Stimulated activated CD8-positive, alpha-beta memory T cell treated with anti-CD3 and anti-CD28 coated beads, Interleukin-12 subunit alpha, Interleukin-12 subunit beta, amount 100 ng/mL, for 24 hours (primary cell): Measurements from ENCODE around the gene KDM4B.

ENCODE experiments used
- DNase-seq: peaks from one replicate; pipeline ENCODE4 v3.0.0-alpha.2; 2020; ENCODE audit errors: extremely low read depth

KDM4B gene

GRCh38 chr19:5107432-5108122 is 138.7 kb downstream of the KDM4B start:
- no peak for DNase-seq

- no peak for DNase-seq
These were observed 139.2 kb downstream of the KDM4B start for GRCh38 chr19:5108123-5108596.

DNA sequence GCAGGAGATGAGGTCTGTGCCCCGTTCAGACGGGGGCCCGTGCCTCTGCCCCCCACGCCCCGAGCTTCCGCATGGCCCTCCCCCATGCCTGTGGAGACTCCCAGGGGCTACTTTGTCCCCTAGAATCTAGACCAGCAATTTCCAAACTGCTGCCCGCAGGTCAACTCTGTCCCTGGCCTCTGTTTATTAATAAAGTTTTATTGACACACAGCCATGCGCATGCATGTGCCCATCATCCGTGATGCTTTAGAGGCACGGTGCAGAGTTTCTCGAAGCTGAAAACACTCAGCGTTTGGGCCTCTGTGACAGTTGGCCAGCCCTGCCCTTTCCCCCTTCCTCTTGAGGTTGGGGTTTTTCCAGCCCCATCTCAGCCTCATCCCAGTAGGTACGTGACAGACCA is 140.0 kb downstream of the KDM4B start:
- no peak for DNase-seq

DNA sequence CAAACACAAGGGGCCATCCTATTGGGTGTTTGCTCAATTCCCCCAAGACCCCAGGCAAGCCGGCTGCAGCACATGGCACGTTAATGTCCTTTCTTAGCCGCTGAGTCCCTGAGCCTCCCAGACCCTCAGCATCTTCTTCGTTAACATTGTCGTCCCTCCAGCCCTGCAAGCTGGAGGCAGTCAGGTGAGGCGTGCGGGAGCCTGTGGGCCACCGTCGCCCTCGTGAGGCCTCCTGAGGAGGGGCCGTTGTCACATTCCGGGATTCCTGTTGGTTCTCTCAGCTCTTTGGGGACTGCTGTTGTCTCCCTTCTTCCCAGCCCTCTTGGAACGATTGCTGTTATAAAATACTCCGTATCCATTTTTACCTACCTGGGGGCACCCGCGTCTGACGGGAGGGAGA is 140.6 kb downstream of the KDM4B start:
- DNase-seq, result no peak

- no peak for DNase-seq
These were observed 141.6 kb downstream of the KDM4B start for GRCh38 chr19:5110546-5110945.

DNA sequence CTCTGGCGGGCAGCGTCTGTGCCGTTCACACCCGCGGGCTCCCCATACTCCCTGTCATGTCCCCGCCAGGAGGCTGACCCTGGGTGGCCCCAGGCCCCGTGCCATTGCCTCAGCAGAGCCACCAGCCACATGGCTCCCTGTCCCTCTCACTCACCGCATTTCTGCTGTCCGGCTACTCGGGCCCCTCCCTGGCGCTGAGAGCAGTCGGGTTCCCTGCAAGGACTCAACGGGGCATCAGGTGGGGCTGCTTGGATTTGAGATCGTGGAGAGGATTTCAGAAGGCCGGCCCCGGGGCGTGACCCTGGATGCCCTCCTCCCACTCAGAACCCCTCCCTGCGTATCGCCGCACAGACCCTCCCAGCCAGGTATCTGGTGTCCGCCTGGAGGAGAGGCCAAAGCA is 142.1 kb downstream of the KDM4B start:
- DNase-seq, result no peak

DNA sequence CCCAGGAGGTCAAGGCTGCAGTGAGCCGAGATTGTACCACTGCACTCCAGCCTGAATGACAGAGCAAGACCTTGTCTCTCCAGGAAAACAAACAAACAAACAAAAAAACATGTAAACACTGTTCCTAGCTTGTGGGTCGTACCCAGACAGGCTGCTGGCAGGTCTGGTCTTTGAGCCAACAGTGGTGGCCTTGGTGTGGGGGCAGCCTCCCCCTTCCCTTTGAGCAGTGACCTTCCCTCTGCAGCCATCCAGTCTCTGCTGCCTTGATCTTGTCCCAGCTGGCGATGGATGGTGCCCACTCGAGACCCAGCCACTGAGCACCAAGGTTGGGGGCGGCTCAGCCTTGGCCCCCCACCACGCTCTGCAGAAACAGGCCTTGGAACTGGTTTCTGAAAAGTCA is 143.3 kb downstream of the KDM4B start:
- no peak for DNase-seq

DNA sequence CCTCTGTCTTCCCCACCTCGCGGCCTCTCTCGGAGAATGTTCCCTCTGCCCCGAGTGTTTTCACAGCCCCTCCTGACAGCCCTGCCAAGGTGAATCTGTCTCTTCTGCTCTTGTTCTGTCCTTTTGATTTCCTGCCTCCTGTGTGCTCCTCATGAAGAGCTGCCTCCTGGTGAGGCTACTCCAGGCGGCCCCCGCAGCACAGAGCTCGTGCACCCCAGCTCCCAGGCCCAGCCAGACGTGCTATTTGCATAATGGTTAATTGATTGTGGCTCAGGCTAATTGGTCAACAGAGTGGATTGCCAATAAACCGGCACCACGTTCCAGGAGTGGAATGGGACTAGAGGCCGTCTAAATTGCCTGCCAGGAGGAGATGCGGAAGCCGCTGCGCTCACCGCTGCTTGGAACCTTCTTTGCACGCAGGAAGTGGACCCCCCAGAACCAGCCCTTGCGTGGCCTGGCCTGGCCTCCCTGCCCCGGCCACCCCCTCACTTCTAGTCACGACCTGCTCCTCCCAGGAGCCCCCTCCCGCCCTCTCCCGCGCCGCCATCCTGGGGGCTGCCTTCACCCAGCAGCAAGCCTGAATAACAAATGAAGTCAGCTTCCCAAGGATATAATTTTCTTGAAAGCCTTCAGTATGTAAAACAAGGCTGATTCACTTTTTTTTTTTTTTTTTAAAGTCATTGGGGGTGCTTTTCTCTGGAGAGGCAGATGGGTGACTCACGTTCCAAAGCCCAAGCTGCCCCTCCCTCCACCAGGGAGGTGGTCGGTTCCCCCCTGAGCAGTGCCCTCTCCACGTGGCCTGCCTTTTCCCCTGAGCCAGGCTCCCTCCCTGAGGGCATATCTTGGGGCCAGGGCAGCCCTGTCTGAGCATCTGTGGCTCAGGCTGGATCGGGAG is 144.0 kb downstream of the KDM4B start:
- no peak for DNase-seq

DNA sequence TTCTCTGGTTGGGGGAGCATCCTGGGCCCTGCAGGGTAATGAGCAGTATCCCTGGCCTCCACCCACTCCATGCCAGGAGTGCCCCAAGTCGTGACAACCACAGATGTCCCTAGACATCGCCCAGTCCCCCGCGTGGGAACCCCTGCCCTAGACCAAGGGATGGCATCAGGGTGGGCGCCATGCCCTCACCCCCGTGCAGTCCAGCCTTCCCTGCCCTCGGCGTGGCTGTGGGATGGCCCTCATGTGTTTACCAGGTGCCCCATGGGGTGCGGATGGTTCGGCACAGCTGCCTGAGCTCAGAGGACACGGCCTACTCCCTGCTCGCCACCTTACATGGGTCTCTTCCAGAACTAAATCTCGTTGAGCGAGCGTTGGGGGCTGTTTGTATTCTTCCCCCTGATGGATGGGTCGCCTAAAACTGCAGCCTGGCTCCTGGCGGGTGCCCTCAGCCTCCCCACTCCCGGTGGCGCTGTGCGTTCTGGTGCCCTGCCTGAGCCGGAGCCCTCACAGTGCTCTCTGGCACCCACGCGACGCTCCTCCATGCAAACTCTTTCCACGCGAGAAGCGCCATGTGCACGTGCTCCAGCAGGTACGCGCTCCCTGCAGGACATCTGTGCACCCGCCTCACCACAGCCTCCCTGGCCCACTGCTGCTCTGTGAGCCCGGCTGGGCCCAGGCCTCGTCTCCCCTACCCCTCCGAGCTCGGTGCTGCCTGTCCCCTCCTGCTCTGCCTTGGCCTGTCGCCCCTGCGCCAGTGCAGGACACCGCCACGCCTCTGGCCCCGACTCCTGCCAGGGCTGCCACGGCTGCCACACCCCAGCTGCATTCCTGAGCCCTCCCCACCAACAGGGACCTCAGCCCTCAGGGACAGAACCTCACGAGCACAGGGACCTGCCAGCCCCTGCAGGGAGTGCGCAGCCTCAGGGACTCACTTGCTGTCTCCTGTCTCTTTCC is 145.0 kb downstream of the KDM4B start:
- no peak for DNase-seq

GRCh38 chr19:5114727-5115126 is 145.8 kb downstream of the KDM4B start:
- no peak for DNase-seq

GRCh38 chr19:5115351-5115750 is 146.4 kb downstream of the KDM4B start:
- DNase-seq, result no peak

DNA sequence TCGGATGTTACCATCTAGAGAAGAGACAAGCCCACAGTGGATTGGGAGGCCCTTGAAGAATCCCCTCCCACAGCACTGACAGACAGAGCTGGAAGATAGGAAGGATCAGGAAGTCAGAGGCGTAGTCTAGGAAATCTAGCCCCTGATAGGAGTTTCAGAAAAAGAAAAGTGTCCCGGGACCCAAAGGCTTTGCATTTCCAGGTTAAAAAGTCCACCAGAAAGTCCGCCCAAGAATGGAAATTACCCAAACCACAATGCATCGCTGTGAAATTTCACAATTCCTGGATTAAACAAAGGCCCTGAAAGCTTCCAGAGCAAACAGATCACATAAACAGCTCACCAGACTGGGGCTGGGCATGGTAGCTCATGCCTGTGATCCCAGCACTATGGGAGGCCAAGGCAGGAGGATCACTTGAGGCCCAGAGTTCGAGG is 146.9 kb downstream of the KDM4B start:
- no peak for DNase-seq

DNA sequence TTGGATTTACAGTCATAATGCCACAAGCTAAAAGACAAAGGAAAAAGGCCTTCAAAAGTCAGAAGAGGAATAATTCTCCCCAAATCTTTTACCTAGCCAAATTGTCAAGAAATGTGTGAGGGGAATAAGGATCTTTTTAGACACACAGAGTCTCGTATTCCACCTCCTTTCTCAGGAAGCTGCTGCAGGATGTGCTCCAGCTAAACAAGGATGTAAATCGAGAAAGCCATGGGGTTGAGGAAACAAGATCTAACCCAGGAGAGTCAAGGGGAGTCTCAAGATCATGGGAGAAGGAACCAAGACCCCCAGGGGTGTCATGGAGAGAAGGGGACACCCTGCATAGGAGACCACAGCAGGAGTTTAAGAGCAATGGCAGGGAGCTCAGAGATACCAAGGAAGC is 147.4 kb downstream of the KDM4B start:
- DNase-seq, result no peak

DNA sequence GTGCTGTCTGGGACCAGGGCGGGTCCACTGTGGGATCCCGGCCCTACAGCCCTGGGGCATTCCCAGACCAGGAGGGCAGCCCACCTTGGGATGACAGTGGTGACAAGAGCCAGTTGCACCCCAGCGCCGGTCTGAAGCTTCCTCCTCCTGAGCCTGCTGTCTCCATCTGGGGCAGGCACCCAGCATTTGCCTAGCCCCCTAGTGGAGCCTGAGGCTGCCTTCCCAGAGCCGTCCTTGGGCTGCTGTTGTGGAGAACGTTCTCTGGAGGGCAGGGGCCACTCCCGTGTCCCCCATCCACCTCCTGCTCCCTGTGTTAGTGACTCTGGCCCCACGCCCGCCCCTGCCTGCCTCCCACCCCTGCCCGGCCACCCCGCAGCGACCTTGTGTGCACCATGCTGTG is 148.5 kb downstream of the KDM4B start:
- DNase-seq, result no peak

- DNase-seq, result no peak
These were observed 149.1 kb downstream of the KDM4B start for GRCh38 chr19:5118026-5118425.

DNA sequence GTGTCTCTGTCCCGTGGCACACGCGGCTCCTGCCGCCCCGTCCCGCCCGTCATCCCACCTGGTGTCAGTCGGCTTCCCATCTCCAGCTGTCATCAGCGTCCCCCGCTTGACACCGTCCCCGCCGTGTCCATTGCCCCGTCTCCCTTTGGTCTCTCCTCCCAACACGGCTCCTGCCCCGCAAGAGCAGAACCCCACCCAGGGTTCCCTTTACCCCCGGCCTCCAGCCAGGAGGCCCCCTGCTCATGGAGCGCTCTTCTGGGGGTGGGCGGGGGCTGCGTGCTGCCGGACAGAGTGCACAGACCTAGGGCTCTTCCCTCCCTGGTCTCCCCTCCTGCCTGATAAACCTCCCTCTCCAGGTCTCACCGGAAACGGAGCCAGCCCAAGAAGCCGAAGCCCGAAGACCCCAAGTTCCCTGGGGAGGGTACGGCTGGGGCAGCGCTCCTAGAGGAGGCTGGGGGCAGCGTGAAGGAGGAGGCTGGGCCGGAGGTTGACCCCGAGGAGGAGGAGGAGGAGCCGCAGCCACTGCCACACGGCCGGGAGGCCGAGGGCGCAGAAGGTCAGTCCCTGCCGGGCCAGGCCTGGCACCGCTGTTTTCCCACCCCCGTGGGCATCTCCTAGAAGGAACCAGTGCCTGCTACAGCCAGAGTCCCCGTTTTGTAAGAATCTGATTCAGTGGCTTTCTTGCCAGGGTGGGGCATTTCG is 150.5 kb downstream of the KDM4B start:
- no peak for DNase-seq

GRCh38 chr19:5120321-5120720 is 151.4 kb downstream of the KDM4B start:
- DNase-seq, result no peak

GRCh38 chr19:5120833-5121232 is 151.9 kb downstream of the KDM4B start:
- DNase-seq, result no peak

DNA sequence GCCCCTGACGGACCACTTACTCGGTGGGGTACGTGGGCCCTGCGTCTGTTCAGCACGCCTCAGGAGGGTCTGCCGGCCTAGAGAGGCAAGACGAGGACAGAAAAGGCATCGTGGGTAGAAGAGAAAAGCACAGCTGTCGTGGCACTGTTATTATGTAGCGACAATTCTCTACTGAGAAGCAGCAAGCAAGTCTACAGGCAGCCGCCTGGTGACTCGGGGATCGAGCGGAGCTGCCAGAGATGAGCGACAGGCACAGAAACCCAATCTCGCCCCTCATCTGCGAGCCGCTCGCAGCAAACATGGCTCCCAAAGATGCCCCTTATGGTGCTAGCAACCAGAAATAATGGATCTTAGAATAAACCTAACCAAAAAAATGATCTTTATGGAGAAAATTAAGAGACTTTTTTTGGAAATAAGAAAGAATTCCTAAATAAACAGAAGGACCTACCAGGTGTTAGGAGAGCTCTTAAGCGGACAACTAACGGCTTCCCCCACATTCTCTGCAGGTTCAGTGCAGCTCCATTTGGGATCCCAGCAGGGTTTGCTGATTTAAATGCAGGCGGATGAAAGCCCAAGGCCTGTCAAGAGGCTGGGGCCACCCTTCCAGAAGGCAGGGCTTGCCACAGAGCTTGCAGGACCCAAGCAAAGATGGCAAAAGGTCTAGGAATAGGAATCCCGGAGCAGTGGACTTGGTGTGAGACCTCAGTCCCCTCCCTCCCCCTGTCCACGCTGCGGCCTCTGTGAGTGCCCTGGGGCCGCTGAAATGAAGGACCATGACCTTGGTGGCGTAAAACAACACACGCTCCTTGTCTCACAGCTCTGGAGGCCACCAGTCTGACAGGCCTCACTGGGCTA is 152.6 kb downstream of the KDM4B start:
- no peak for DNase-seq

DNA sequence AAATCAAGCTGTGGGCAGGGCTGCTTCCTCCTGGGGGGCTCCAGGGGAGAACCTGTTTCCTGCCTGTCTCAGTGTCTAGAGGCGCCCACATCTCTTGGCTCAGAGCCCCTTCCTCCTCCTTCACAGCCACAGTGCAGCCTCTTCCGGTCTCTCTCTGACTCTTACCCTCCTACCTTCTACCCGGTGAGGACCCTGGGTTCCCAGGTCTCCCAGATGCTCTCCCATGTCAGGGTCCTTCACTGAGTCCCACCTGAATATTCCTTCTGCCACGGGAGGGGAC is 153.1 kb downstream of the KDM4B start:
- no peak for DNase-seq
